Measurements from ENCODE around the gene ZNF483. TPM values are rescaled to one million over a fixed set of nuclear protein-coding genes. Genes with fewer than 3 reads are reported as not detected.
A peak's percentile ranks its signal among the peaks of the same experiment; 100 is the strongest.

Gene ZNF483
- total and polyA plus RNA-seq, 9 of the 15 experiments (the other 6 are each of a cell fraction or from before 2014, with no cell fraction given): 0.04 to 1.0 (median 0.38) TPM

- CTCF ChIA-PET (ENCODE audit: low intra/inter-chr PET ratio): no interaction called here
- Histone ChIP-seq H3K9me1 (ENCODE audit: control insufficient read depth, insufficient read depth, low read length) (no peaks in the 10 kb centered on the region), H3K27me3 (ENCODE audit: control insufficient read depth in 2 of 2, insufficient read depth in 2 of 2, low read length in 2 of 2) (no peaks in the 10 kb centered on the region), H4K20me1 (replicated peaks; ENCODE audit: control insufficient read depth, insufficient read depth, low read length) (no peaks in the 10 kb centered on the region), H3K9ac (ENCODE audit: insufficient read depth in 1 of 2, low read depth in 2 of 2, low read length in 2 of 2) (peak overlapping the region; percentile 90 to 91), H3K36me3 (ENCODE audit: control insufficient read depth, insufficient read depth, low read length) (peaks cover 8% of the 10 kb centered on the region; the same call in 1 of the 3 replicates), H3K4me3 (peak overlapping the region; percentile 94), H3K4me2 (ENCODE audit: insufficient read depth, low read length) (peak overlapping the region; percentile 82), H3K4me1 (replicated peaks in 1 of 2; ENCODE audit: control insufficient read depth in 2 of 2, insufficient read depth in 2 of 2, low read length in 2 of 2) (peaks cover 8 to 18% of the 10 kb centered on the region in 2 experiments; a peak in 3 of 5 replicates), H3K27ac (ENCODE audit: extremely low read depth, low read depth, low read length) (peak overlapping the region; percentile 97), H3K9me3 (replicated peaks; ENCODE audit: control insufficient read depth, insufficient read depth, low read depth, low read length) (no peaks in the 10 kb centered on the region), H3K79me2 (ENCODE audit: control insufficient read depth, insufficient read depth, low read length) (peaks cover 47% of the 10 kb centered on the region), H2AFZ (ENCODE audit: low read depth, low read length) (peak overlapping the region; percentile 91)
- ATAC-seq: no peak
- POLR2A ChIA-PET: interaction anchor here (0.5 to 0.9 kb wide), 2 partner anchors 25 to 43 kb away, joined by 3 read pairs; no protein-coding TSS in a partner anchor
- 2% methylated on average over 4 of the region's 4 CpGs for WGBS (ENCODE audit: insufficient coverage, low coverage, missing lambda C conversion rate)
- in situ Hi-C loops (cut with MboI): no loop called here
- TSS peak; percentile 78 for BruUV-seq (replicated peaks)
- DNase-seq (ENCODE audit: extremely low read depth in 1 of 4, low spot score in 3 of 4): no peak
- FAIRE-seq: peak; percentile 15
- intact Hi-C loops (cut with micrococcal nuclease): loop anchor here (5.0 to 10.0 kb wide), 2 partner anchors 43 to 150 kb away; partner anchors contain the start of genes DNAJC25 and ZNF483
- TF ChIP-seq CEBPB (tag; IDR thresholded peaks at IDR 0.05): peak; percentile 51
- TF ChIP-seq KAT8 (IDR thresholded peaks at IDR 0.05; ENCODE audit: low read depth): no peak
- no peak for TF ChIP-seq NR4A1 (CRISPR knock-in tag; IDR thresholded peaks at IDR 0.05)
- TF ChIP-seq NR4A1 (tag; IDR thresholded peaks at IDR 0.05): no peak
- no peak for TF ChIP-seq CEBPG (CRISPR knock-in tag; IDR thresholded peaks at IDR 0.05)
- peak; percentile 27 to 32; a peak in 2 of 4 replicates for TF ChIP-seq CEBPG (tag; conservative IDR thresholded peaks at IDR 0.05 in 1 of 2, IDR thresholded peaks at IDR 0.05 in 1 of 2)
- TF ChIP-seq HCFC1 (IDR thresholded peaks at IDR 0.05; ENCODE audit: low read depth, low read length): no peak
- no peak for TF ChIP-seq LCOR (CRISPR knock-in tag; IDR thresholded peaks at IDR 0.05)
- no peak for TF ChIP-seq ATF7 (IDR thresholded peaks at IDR 0.05)
- 0 out of 4 replicates have a peak, but pooled peaks of 1 of the 2 experiments have one; percentile 1 for TF ChIP-seq MLLT1 (IDR thresholded peaks at IDR 0.05)
- TF ChIP-seq HDAC3 (IDR thresholded peaks at IDR 0.05; ENCODE audit: borderline replicate concordance, partially characterized antibody): peak; percentile 27
- peak; percentile 1; the same call in 1 of the 2 replicates for TF ChIP-seq TEAD4 (IDR thresholded peaks at IDR 0.05; ENCODE audit: low read length)
- no peak for TF ChIP-seq TEAD4 (CRISPR knock-in tag; IDR thresholded peaks at IDR 0.05; ENCODE audit: borderline replicate concordance)
- TF ChIP-seq TAF9B (IDR thresholded peaks at IDR 0.05; ENCODE audit: partially characterized antibody): peak; percentile 38
- TF ChIP-seq NR3C1 (CRISPR knock-in tag; IDR thresholded peaks at IDR 0.05): no peak
- 0 out of 2 replicates have a peak, but pooled peaks have one; percentile 5 for TF ChIP-seq TFAP4 (CRISPR knock-in tag; IDR thresholded peaks at IDR 0.05; ENCODE audit: borderline replicate concordance)
- no peak for TF ChIP-seq MXI1 (IDR thresholded peaks at IDR 0.05; ENCODE audit: low read depth, low read length)
- TF ChIP-seq NRF1 (conservative IDR thresholded peaks at IDR 0.05 in 1 of 2, IDR thresholded peaks at IDR 0.05 in 1 of 2): peak; percentile 22 to 54; a peak in 2 of 4 replicates
- no peak for TF ChIP-seq SRSF9 (IDR thresholded peaks at IDR 0.05; ENCODE audit: borderline replicate concordance, low read depth, low read length)
- no peak for TF ChIP-seq RBM25 (IDR thresholded peaks at IDR 0.05; ENCODE audit: low read depth, low read length, severe bottlenecking)
- peak; percentile 1 for TF ChIP-seq MEIS2 (IDR thresholded peaks at IDR 0.05; ENCODE audit: partially characterized antibody)
- no peak for TF ChIP-seq CBFB (CRISPR knock-in tag; IDR thresholded peaks at IDR 0.05)
Measured at GRCh38 chr9:111484572-111484894, 40.4 kb upstream of the ZNF483 start.

All from K562 (cell line).